ENCODE data around the gene NADK.
"Not testable (repeated sequence)": the region's sequence is repeated elsewhere in the genome, so short reads cannot be mapped to it uniquely, and the experiment has no call there.

DNA sequence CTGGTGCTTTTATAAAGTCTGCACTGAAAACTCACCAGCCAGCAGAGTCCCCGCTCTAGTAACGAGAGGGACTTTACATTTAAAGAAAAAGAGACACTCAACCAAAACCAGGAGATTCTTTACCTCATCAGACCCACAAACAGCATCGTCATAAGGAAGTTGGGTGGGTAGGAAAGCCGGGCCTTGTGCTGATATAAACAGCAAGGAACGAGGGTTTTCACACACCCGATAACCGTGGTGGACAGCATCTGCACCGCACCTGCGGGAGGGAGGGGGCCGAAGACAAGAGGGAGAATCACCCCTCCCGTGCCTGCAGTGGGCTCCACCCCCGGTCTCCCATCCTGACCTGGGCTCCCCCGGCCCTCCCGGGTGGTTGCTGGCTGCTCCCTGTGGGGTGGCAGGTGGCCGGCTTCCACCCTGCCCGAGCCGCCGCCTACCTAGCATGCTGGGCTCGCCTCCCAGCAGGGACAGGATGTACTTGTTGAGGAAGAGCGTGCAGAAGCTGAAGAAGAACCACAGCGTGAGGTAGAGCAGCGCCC lies 39.4 kb downstream of the NADK start:
- TF ChIP-seq, protein P1, sequence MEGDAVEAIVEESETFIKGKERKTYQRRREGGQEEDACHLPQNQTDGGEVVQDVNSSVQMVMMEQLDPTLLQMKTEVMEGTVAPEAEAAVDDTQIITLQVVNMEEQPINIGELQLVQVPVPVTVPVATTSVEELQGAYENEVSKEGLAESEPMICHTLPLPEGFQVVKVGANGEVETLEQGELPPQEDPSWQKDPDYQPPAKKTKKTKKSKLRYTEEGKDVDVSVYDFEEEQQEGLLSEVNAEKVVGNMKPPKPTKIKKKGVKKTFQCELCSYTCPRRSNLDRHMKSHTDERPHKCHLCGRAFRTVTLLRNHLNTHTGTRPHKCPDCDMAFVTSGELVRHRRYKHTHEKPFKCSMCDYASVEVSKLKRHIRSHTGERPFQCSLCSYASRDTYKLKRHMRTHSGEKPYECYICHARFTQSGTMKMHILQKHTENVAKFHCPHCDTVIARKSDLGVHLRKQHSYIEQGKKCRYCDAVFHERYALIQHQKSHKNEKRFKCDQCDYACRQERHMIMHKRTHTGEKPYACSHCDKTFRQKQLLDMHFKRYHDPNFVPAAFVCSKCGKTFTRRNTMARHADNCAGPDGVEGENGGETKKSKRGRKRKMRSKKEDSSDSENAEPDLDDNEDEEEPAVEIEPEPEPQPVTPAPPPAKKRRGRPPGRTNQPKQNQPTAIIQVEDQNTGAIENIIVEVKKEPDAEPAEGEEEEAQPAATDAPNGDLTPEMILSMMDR (IDR thresholded peaks at IDR 0.05), result not testable (repeated sequence)
- TF ChIP-seq SIN3A (IDR thresholded peaks at IDR 0.05; ENCODE audit: borderline replicate concordance, insufficient read depth, low read depth, low read length), result not testable (repeated sequence)

Measured in Panc1 (cell line).